GM23248 (cell line): ENCODE data around the gene SRPK2. TPM values are rescaled to one million over a fixed set of nuclear protein-coding genes. Genes with fewer than 3 reads are reported as not detected.

Experiments
- DNase-seq: peaks from one replicate; pipeline ENCODE4 v3.0.0-alpha.2; 2015
- H2AFZ ChIP-seq: fragments of 200-600 bp; sonication (generic); 2 replicates; pipeline ENCODE4 v1.6.1; 2016; ENCODE audit warnings: antibody characterized with exemption
- H3F3A ChIP-seq: fragments of 200-600 bp; sonication (generic); 2 replicates; pipeline ENCODE4 v1.6.1; 2016; ENCODE audit warnings: mild to moderate bottlenecking, antibody characterized with exemption, mixed run types; ENCODE audit not compliant: insufficient read depth
- H3K27ac ChIP-seq: fragments of 200-600 bp; sonication (generic); 2 replicates; pipeline ENCODE4 v1.5.1; 2016; ENCODE audit warnings: mild to moderate bottlenecking
- H3K27me3 ChIP-seq: fragments of 200-600 bp; sonication (generic); replicated peaks from 2 replicates; pipeline ENCODE4 v1.6.1; 2016; ENCODE audit warnings: mild to moderate bottlenecking; ENCODE audit not compliant: insufficient read depth
- H3K36me3 ChIP-seq: fragments of 200-600 bp; sonication (generic); 2 replicates; pipeline ENCODE4 v1.6.1; 2016; ENCODE audit warnings: low read depth, mild to moderate bottlenecking
- H3K4me1 ChIP-seq: fragments of 200-600 bp; sonication (generic); 2 replicates; pipeline ENCODE4 v1.6.1; 2016; ENCODE audit warnings: mild to moderate bottlenecking; ENCODE audit not compliant: insufficient read depth
- H3K4me2 ChIP-seq: fragments of 200-600 bp; sonication (generic); one replicate; pipeline ENCODE4 v1.6.1; 2016; ENCODE audit warnings: mild to moderate bottlenecking; ENCODE audit not compliant: unreplicated experiment
- H3K4me3 ChIP-seq: fragments of 200-600 bp; sonication (generic); 2 replicates; pipeline ENCODE4 v1.5.1; 2016; ENCODE audit warnings: mild to moderate bottlenecking
- H3K79me2 ChIP-seq: fragments of 200-600 bp; sonication (generic); 2 replicates; pipeline ENCODE4 v1.6.1; 2016; ENCODE audit warnings: mild to moderate bottlenecking; ENCODE audit not compliant: insufficient read depth
- H3K9ac ChIP-seq: fragments of 200-600 bp; sonication (generic); 2 replicates; pipeline ENCODE4 v1.6.1; 2016; ENCODE audit warnings: mild to moderate bottlenecking
- H3K9me2 ChIP-seq: fragments of 200-600 bp; sonication (generic); 2 replicates; pipeline ENCODE4 v1.6.1; 2016; ENCODE audit warnings: mixed run types, mild to moderate bottlenecking, moderate library complexity; ENCODE audit not compliant: insufficient read depth
- H3K9me3 ChIP-seq: fragments of 200-600 bp; sonication (generic); one replicate; pipeline ENCODE4 v1.6.1; 2017; ENCODE audit warnings: low read depth
- H4K20me1 ChIP-seq: fragments of 200-600 bp; sonication (generic); 2 replicates; pipeline ENCODE4 v1.6.0; 2016; ENCODE audit not compliant: insufficient read depth
- EZH2 ChIP-seq: fragments of 200-600 bp; sonication (generic); IDR thresholded peaks from 2 replicates; pipeline ENCODE4 v1.6.1; 2018; ENCODE audit warnings: antibody characterized with exemption, mild to moderate bottlenecking; ENCODE audit not compliant: insufficient read depth, poor library complexity, severe bottlenecking
- EZH2phosphoT487 ChIP-seq: fragments of 200-600 bp; sonication (generic); IDR thresholded peaks from 2 replicates; pipeline ENCODE4 v1.6.1; 2018; ENCODE audit warnings: antibody characterized with exemption, moderate library complexity, mild to moderate bottlenecking, low read depth; ENCODE audit not compliant: insufficient read depth
- WGBS, 2 experiments: methylation state at CpG; one replicate each; pipeline ENCODE4 v1.1.6; 2015 to 2017; ENCODE audit warnings: low lambda C conversion rate in 2 of 2, low coverage in 1 of 2; ENCODE audit errors: missing lambda C conversion rate in 2 of 2; 5-methylcytosine and 5-hydroxymethylcytosine counted together
- in situ Hi-C: fragments of 300-500 bp; cut with MboI; formaldehyde crosslinking; loops from 2 replicates; pipeline ENCODE4 v1.15.0; 2020
- polyA plus RNA-seq: library from polyadenylated mRNA; unstranded; fragments of >200 nt; fragmentation: Nextera tagmentation; extraction: Ambion mirVana; gene quantifications from 2 replicates; pipeline ENCODE4 v1.2.1, GENCODE V29; 2016
- total RNA-seq: library from RNA; depleted of rRNA; stranded (reverse); fragments of >200 nt; shearing (Covaris generic); gene quantifications from 2 replicates; pipeline ENCODE4 v1.2.3, GENCODE V29; 2014

Gene SRPK2
- total and polyA plus RNA-seq, 2 experiments from 2014 or later, result 53.1 to 85.2 TPM

- 63 to 77% methylated on average over 2 of the region's 2 CpGs for WGBS, 2 experiments
- in situ Hi-C loops, result no loop called here
- Histone ChIP-seq H3K4me2 (no peak overlapping the region), H3K27me3 (no peaks in the 10 kb centered on the region), H3K9ac (no peak overlapping the region), H3K4me1 (peaks cover 23% of the 10 kb centered on the region), H3F3A (peaks cover 11% of the 10 kb centered on the region), H3K27ac (no peak overlapping the region), H3K4me3 (no peak overlapping the region), H3K36me3 (no peaks in the 10 kb centered on the region), H3K9me3 (no peaks in the 10 kb centered on the region), H3K9me2 (no peaks in the 10 kb centered on the region), H2AFZ (no peak overlapping the region), H3K79me2 (peaks cover 51% of the 10 kb centered on the region), H4K20me1 (peaks cover 6% of the 10 kb centered on the region; the same call in 1 of the 2 replicates)
- TF ChIP-seq EZH2phosphoT487 (no peak), EZH2 (no peak)
- peak; percentile 13 for DNase-seq
Observed at GRCh38 chr7:105185290-105186010, 203.3 kb downstream of the SRPK2 start.

GRCh38 chr7:105180002-105180401, 208.7 kb downstream of the SRPK2 start:
- Histone ChIP-seq H3K4me1 (no peaks in the 10 kb centered on the region), H4K20me1 (peaks cover 6% of the 10 kb centered on the region; the same call in 1 of the 2 replicates)

GRCh38 chr7:105178928-105179541, 209.7 kb downstream of the SRPK2 start:
- Histone ChIP-seq H3F3A (no peaks in the 10 kb centered on the region), H3K79me2 (peaks cover 82% of the 10 kb centered on the region)

More at GRCh38 chr7:105180002-105180401, 208.7 kb downstream of the SRPK2 start:
- no peak overlapping the region for H3K27ac ChIP-seq
- no peak for DNase-seq
- 99 to 100% methylated on average over 2 of the region's 2 CpGs for WGBS, 2 experiments
- H3K79me2 ChIP-seq, result peaks cover 77% of the 10 kb centered on the region
- no peaks in the 10 kb centered on the region for H3K9me2 ChIP-seq
- TF ChIP-seq EZH2 (no peak), EZH2phosphoT487 (no peak)
- H3K9me3 ChIP-seq, result no peaks in the 10 kb centered on the region
- no peak overlapping the region for H3K4me3 ChIP-seq
- in situ Hi-C loops, result no loop called here
- no peak overlapping the region for H3K9ac ChIP-seq
- H3F3A ChIP-seq, result no peaks in the 10 kb centered on the region
- H3K36me3 ChIP-seq, result no peaks in the 10 kb centered on the region
- no peak overlapping the region for H2AFZ ChIP-seq
- no peaks in the 10 kb centered on the region for H3K27me3 ChIP-seq
- no peak overlapping the region for H3K4me2 ChIP-seq

GRCh38 chr7:105178177-105178576, 210.5 kb downstream of the SRPK2 start:
- no peak for DNase-seq
- Histone ChIP-seq H2AFZ (no peak overlapping the region), H4K20me1 (no peaks in the 10 kb centered on the region; the same call in 1 of the 2 replicates), H3K36me3 (no peaks in the 10 kb centered on the region), H3K27ac (no peak overlapping the region), H3K4me1 (no peaks in the 10 kb centered on the region), H3K4me2 (no peak overlapping the region), H3K9me3 (no peaks in the 10 kb centered on the region), H3K9ac (no peak overlapping the region), H3K79me2 (peaks cover 85% of the 10 kb centered on the region), H3F3A (no peaks in the 10 kb centered on the region), H3K9me2 (no peaks in the 10 kb centered on the region), H3K27me3 (no peaks in the 10 kb centered on the region), H3K4me3 (no peak overlapping the region)
- WGBS, 2 experiments, result 74 to 78% methylated on average over 4 of the region's 4 CpGs
- in situ Hi-C loops, result no loop called here
- TF ChIP-seq EZH2 (no peak), EZH2phosphoT487 (no peak)

More at GRCh38 chr7:105178928-105179541, 209.7 kb downstream of the SRPK2 start:
- no peak overlapping the region for H3K27ac ChIP-seq
- H3K9me3 ChIP-seq, result no peaks in the 10 kb centered on the region
- H3K27me3 ChIP-seq, result no peaks in the 10 kb centered on the region
- no peak overlapping the region for H2AFZ ChIP-seq
- H3K9ac ChIP-seq, result no peak overlapping the region
- no peak overlapping the region for H3K4me2 ChIP-seq
- TF ChIP-seq EZH2 (no peak), EZH2phosphoT487 (no peak)
- no peak for DNase-seq
- in situ Hi-C loops, result no loop called here
- no peak overlapping the region for H3K4me3 ChIP-seq
- 78 to 85% methylated on average over 4 of the region's 4 CpGs for WGBS, 2 experiments
- H3K4me1 ChIP-seq, result no peaks in the 10 kb centered on the region
- no peaks in the 10 kb centered on the region for H3K9me2 ChIP-seq
- no peaks in the 10 kb centered on the region for H3K36me3 ChIP-seq
- H4K20me1 ChIP-seq, result no peaks in the 10 kb centered on the region
